ENCODE data around the gene DNALI1. TPM values are rescaled to one million over a fixed set of nuclear protein-coding genes. Genes with fewer than 3 reads are reported as not detected.
"Not testable (repeated sequence)": the region's sequence is repeated elsewhere in the genome, so short reads cannot be mapped to it uniquely, and the experiment has no call there.

The DNALI1 gene
- polyA plus RNA-seq, 1 donor from 2014 or later: not detected

DNA sequence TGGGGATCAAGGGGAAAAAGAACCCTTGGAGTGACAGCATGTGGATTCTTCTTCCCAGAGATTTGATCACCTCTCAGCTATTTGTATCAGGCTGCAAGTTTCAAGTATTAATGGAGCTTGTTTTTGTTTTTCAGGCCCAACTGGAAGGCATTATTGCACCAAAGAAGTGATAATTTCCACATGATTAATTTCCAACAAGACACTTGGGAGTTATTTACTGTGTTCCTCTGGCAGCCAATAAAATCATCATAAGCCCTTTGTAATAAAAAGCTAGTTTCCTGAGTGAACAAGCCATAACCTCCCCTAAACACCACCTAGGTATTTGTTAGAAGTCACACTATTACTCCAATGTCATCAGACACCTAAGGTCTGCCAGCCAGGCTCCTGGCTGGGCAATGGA is 8.2 kb downstream of the DNALI1 start:
- peaks cover 4% of the 10 kb centered on the region for H3K36me3 Mint-ChIP-seq
- H3K4me3 Mint-ChIP-seq: no peak overlapping the region
- no peak overlapping the region for H3K27ac Mint-ChIP-seq
- no peaks in the 10 kb centered on the region for H3K4me1 Mint-ChIP-seq
- H3K27me3 Mint-ChIP-seq: no peaks in the 10 kb centered on the region
- no peaks in the 10 kb centered on the region for H3K9me3 Mint-ChIP-seq

DNA sequence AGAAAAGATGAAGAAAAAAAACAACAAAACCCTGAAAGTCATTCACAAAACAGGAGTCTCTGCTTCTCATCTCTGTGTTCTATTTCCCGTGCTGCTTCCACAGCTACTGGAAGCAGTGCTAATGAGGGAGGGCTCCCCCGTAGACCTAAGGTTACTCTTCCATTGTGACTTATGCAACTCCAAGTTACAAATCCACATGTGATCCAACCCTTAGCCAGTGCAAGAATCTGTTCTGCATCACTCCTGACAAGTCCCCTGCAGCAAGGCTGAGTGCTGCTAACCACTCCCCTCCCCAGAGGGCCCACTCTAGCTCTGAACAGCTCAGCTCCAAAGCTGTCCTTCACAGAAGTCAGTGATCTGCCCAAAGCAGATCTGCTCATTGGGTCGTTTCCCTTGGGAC is 10.3 kb downstream of the DNALI1 start:
- no peak overlapping the region for H3K4me3 Mint-ChIP-seq
- H3K27me3 Mint-ChIP-seq: no peaks in the 10 kb centered on the region
- peaks cover 5% of the 10 kb centered on the region for H3K36me3 Mint-ChIP-seq
- no peak overlapping the region for H3K27ac Mint-ChIP-seq
- no peaks in the 10 kb centered on the region for H3K4me1 Mint-ChIP-seq
- H3K9me3 Mint-ChIP-seq: no peaks in the 10 kb centered on the region

DNA sequence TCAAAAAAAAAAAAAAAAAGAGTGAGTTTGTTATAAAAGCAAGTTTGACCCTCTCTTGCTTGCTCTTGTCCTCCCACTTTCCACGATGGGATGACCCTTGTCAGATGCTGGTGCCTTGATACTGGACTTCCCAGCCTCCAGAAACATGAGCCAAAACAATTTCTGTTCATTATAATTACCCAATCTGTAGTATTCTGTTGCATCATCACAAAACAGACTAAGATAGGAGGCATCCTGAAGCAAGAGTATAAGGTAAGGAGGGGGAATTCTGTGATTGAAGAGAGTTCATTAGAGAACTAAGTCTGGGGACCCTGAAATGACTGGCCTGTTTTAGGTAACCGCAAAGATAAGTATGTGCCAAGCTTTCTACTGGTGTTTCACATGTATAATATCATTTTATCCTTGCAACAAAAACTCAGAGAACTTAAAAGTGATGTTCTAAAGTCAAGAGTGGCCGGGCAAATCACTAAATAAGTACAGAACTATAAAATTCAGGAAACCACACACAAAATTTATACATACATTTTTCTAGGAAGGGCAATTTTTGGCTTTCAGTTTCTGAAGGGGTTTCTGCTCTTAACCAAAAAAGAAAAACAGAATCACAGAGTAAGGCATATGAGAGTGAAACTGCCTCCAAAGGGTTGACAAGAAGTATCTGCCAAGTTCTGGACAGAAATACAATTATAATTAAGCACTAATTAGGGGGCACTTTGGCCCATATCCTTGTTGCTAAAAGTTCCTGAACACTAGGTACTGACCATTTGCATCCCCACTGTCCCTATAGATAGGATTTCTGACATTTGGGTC is 14.0 kb downstream of the DNALI1 start:
- Mint-ChIP-seq H3K36me3 (peaks cover 10% of the 10 kb centered on the region), H3K27ac (peak overlapping the region in 1 of 3 donors; percentile 64), H3K4me3 (peak overlapping the region in 2 of 4 donors; percentile 4 to 8), H3K27me3 (no peaks in the 10 kb centered on the region), H3K4me1 (no peaks in the 10 kb centered on the region), H3K9me3 (no peaks in the 10 kb centered on the region)

DNA sequence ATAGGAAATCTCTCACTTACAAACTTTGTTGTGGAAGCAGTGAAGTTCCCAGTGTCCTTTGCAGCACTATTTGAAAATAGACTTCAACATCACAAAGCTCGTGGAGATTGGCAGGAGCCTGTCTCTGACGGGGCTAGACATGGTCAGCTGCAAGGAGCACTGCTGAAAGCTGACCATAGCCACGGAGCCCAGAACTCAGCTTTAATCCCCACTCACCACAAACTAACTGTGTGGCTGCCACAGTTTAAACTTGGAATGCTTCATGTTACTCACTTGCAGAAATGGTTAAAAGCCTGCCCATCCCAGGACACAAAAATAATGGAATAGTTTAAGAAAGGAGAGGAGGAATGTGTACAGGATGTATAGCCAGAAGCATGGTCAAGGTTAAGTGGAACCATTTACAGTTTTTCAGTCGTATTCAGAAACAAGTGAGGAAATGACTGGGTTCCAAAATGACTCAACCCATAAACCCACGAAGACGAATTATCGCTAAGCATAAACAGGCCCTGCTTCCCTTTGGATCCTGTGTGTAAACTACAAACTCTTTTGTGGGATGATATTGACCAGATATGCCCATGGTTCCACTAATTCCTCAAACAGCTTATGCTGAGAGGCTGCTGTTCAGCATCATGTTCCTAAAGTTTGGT is 18.2 kb downstream of the DNALI1 start:
- Mint-ChIP-seq H3K9me3 (no peaks in the 10 kb centered on the region), H3K4me1 (no peaks in the 10 kb centered on the region), H3K36me3 (peaks cover 11% of the 10 kb centered on the region), H3K4me3 (no peak overlapping the region), H3K27me3 (no peaks in the 10 kb centered on the region), H3K27ac (peak overlapping the region in 1 of 3 donors; percentile 80)

DNA sequence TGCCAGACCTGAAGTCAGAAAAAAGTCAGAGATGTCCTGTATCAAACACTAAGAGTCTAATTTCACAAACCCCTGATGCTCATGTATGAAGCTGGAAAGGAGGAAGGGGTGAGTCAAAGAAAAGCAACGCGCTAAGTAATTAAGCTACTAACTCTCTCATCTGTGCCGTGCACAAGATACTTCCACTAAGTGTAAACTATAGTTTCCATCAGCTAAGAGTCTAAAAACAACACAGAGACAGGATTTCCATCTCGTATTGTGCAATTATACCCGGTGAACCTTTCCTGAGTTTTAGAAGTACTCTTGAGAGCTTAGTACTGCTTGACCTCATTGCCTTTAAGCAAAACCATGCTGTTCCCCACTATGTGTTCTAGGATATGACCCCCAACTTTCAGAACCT is 19.0 kb downstream of the DNALI1 start:
- no peaks in the 10 kb centered on the region for H3K4me1 Mint-ChIP-seq
- no peaks in the 10 kb centered on the region for H3K27me3 Mint-ChIP-seq
- peaks cover 10% of the 10 kb centered on the region for H3K36me3 Mint-ChIP-seq
- H3K4me3 Mint-ChIP-seq: no peak overlapping the region
- H3K27ac Mint-ChIP-seq: no peak overlapping the region
- H3K9me3 Mint-ChIP-seq: no peaks in the 10 kb centered on the region

DNA sequence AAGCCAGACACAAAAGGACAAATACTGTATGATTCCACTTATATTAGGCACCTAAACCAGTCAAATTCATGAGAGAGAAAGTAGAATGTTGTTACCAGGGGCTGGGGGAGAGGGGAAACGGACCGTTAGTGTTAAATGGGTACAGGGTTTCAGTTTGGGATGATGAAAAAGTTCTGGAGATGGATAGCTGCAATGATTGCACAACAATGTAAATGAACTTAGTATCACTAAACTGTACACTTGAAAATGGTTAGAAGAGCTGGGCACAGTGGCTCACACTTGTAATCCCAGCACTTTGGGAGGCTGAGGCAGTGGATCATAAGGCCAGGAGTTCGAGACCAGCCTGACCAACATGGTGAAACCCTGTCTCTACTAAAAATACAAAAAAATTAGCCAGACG is 27.8 kb downstream of the DNALI1 start:
- not testable (repeated sequence) for H3K27ac Mint-ChIP-seq, H3K36me3 Mint-ChIP-seq, H3K9me3 Mint-ChIP-seq, H3K4me1 Mint-ChIP-seq, H3K4me3 Mint-ChIP-seq, H3K27me3 Mint-ChIP-seq

DNA sequence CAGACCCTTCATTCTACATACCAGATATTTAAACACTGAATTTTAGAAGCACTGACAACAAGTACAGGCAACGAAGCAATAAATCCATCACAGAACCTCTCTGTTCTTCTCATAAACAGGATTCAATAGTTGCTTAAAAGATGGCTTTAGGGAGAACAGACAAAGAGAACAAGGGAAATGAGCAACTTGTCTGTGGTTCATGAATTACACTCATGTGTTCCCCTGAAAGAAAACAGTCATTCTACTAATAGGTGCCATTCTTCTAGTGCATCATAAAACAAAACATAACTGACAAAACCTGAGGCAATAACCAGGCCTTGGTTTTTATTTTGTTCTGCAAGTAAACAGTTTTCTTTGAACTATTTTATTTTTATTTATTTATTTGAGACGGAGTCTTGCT is 32.2 kb downstream of the DNALI1 start:
- Mint-ChIP-seq H3K4me1 (peaks cover 2 to 4% (median 2%) of the 10 kb centered on the region in 3 donors), H3K36me3 (no peaks in the 10 kb centered on the region), H3K27ac (no peak overlapping the region), H3K27me3 (no peaks in the 10 kb centered on the region), H3K9me3 (no peaks in the 10 kb centered on the region), H3K4me3 (no peak overlapping the region)

DNA sequence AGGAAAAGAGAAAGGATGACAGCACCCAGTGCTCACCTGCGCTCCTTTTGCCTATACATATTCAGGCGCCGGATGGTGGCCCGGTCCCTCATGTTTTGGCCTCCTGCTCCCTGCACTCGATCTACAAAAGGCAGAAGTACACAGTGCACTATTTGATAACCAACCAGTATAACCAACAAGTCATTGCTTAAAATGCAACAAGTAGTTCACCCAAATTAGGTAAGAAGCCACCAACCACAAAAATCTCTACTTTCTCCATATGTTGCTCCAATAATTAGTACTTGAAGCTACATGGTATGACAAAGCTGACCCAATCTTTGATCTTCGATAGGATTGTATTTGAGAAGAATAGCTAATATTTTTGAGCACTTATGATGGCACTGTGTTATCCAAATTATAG is 37.0 kb downstream of the DNALI1 start:
- H3K36me3 Mint-ChIP-seq: peaks cover 2% of the 10 kb centered on the region
- peak overlapping the region in 3 of 4 donors; percentile 18 to 67 (median 52) for H3K4me3 Mint-ChIP-seq
- no peaks in the 10 kb centered on the region for H3K27me3 Mint-ChIP-seq
- peak overlapping the region in 2 of 3 donors; percentile 19 to 20 for H3K27ac Mint-ChIP-seq
- no peaks in the 10 kb centered on the region for H3K9me3 Mint-ChIP-seq
- peaks cover 14 to 22% (median 22%) of the 10 kb centered on the region in 3 donors for H3K4me1 Mint-ChIP-seq

DNA sequence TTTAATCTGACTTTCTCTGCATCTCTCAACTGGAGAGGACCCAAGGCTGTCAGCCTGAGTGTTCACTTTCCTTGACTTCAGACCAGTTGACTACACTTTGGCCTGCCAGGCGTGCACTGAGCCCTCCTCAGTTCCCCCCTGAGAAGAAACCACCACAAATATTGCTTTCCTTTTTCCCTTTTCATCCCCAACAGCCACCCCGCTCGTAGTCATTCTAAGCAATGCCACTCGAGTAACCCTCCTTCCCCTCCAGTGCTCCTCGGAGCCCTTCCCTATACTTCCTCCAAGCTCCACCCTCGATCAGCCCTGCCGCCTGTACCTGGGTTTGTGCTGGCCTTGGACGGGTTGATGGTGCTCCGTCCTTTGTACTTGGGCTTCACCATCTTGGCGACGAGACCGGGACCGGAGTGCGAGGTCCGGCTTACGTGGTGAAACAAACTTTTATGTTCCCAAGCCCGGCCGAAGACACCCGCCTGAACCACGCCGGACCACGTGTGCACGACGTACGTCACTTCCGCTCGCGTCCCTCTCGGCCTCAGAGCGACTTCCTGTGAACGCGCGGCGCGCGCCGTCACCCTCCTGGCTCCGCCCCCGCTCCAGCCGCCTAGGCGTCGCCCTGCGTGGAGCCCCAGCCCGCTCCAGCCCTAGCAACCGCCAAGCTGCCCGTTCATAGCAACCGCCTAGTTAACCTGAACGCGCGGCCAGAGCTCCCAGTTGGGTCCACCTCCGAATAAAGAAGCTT is 38.9 kb downstream of the DNALI1 start, which contains the start of gene GNL2:
Gene GNL2 (minus strand): TSS at position 498 of the 742 bp plus-strand sequence. CDS start 115 bp downstream, at position 383.
- Mint-ChIP-seq H3K36me3 (peaks cover 2% of the 10 kb centered on the region), H3K4me3 (peak within 1 kb of the TSS; percentile 95 to 100 (median 100)), H3K4me1 (peaks cover 14 to 22% (median 22%) of the 10 kb centered on the region in 3 donors), H3K27me3 (no peaks in the 10 kb centered on the region), H3K27ac (peak within 1 kb of the TSS; percentile 93 to 99 (median 99)), H3K9me3 (no peaks in the 10 kb centered on the region)

DNA sequence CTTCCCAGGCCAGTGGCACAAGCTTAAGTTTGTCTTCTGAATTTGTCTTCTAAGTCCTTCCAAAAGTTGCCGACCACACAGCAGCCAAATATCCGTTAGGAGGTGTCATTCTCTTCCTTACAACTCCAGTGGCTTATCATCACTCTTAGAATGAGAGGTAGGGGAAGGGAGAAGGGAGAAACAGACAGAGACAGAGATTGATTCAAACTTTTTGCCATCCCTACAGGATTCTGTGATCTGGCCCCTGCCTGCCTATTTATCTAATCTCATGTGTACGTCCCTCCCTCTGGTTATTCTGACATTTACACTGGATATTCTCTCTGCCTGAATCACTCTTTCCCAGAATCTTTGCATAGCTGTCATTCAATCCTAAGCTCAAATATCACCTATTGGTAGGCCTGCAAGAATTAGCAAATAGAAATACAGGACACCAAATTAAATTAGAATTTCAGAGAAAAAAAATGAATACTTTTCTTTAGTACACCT is 39.5 kb downstream of the DNALI1 start:
- H3K27ac Mint-ChIP-seq: peak overlapping the region; percentile 93 to 99 (median 99)
- H3K9me3 Mint-ChIP-seq: no peaks in the 10 kb centered on the region
- peak overlapping the region; percentile 95 to 100 (median 100) for H3K4me3 Mint-ChIP-seq
- H3K4me1 Mint-ChIP-seq: peaks cover 14 to 22% (median 18%) of the 10 kb centered on the region in 3 donors
- peaks cover 2% of the 10 kb centered on the region for H3K36me3 Mint-ChIP-seq
- no peaks in the 10 kb centered on the region for H3K27me3 Mint-ChIP-seq

DNA sequence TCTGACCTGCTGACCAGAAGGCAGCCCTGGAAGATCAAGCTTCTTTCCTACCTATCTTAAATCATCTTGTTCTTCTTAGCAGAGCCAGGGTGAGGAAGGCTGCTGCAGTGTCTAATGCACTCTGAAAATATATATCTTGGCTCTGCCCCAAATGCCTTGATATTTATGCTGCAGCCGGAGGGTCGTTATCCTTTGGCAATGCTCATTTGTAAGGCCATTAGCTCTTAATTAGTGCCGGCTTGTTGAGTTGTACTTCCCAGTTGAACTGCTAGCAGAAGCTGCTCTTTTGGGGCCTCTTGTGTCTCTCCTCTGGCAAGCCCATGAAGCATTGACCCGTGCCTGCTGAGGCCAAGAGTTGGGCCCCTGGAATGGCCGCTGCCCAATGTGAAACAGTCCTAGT is 43.2 kb downstream of the DNALI1 start:
- Mint-ChIP-seq H3K9me3 (no peaks in the 10 kb centered on the region), H3K27ac (no peak overlapping the region), H3K36me3 (peaks cover 2% of the 10 kb centered on the region), H3K4me3 (no peak overlapping the region), H3K27me3 (peaks cover 4% of the 10 kb centered on the region), H3K4me1 (peaks cover 12 to 18% (median 18%) of the 10 kb centered on the region in 3 donors)

DNA sequence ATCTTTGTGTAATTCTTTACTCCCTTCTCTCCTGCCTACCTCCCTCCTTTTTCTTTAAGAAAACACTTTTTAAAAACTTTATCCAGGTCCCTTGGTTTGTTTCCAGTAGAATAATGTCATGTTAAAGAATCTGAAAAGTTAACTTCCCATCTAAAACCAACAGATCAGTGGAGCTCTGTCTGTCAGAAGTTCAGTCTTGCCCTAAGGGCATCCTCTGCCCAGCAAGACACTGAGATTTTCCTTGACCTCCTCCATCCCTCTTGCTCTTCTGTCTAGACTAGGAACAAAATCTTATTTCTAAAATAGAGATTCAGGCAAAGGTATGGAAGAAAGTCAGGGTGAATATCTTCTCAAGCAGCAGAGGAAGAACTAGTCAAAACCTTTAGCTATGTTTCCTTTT is 44.7 kb downstream of the DNALI1 start:
- peak overlapping the region in 1 of 4 donors; percentile 58 for H3K4me3 Mint-ChIP-seq
- peak overlapping the region in 2 of 3 donors; percentile 22 to 35 for H3K27ac Mint-ChIP-seq
- H3K9me3 Mint-ChIP-seq: no peaks in the 10 kb centered on the region
- peaks cover 5% of the 10 kb centered on the region for H3K27me3 Mint-ChIP-seq
- H3K36me3 Mint-ChIP-seq: no peaks in the 10 kb centered on the region
- peaks cover 0 to 5% (median 4%) of the 10 kb centered on the region in 3 donors for H3K4me1 Mint-ChIP-seq

DNA sequence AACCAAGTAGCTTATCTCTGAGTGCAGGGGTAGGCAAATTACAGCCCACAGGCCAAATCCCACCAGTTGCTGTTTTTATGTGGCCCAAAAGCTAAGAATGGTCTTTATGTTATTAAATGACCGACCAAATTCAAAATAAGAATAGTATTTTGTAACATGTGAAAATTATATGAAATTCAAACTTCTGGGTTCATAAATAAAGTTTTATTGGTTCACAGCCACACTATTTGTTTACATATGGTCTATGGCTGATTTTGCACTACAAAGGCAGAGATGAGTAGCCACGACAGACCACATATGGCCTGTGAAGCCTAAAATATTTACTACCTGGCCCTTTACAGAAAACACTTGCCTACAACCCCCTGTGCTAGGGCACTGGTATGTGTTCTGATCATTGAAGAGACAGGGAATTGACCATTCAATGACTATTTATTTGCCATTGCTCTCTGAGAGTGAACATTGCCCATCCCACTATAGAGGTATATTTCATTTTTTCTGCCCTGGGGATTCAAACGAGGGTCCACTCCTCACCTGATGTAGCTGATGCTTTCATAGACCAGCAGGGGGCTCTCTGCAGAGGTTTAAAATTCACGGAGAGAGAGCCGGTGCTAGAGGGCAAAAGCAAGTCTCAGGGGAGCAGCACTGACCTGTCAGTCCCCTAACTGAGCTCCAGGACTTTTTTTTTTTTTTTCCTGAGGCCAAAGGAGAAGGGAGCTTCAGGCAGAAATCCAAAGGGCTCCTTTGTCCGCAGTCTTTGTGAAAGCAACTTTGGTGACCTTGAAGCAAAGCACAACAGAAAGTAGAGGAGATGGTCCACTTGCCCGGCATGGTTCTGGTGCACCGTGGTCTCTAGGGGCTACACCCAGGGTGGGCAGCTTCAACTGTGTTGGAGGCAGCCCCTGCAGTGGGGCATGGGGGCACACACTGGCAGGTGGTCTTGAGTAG is 46.3 kb downstream of the DNALI1 start:
- no peaks in the 10 kb centered on the region for H3K9me3 Mint-ChIP-seq
- peaks cover 0 to 5% (median 4%) of the 10 kb centered on the region in 3 donors for H3K4me1 Mint-ChIP-seq
- H3K27me3 Mint-ChIP-seq: peaks cover 5% of the 10 kb centered on the region
- H3K27ac Mint-ChIP-seq: no peak overlapping the region
- H3K4me3 Mint-ChIP-seq: peak overlapping the region in 2 of 4 donors; percentile 60 to 65
- no peaks in the 10 kb centered on the region for H3K36me3 Mint-ChIP-seq

DNA sequence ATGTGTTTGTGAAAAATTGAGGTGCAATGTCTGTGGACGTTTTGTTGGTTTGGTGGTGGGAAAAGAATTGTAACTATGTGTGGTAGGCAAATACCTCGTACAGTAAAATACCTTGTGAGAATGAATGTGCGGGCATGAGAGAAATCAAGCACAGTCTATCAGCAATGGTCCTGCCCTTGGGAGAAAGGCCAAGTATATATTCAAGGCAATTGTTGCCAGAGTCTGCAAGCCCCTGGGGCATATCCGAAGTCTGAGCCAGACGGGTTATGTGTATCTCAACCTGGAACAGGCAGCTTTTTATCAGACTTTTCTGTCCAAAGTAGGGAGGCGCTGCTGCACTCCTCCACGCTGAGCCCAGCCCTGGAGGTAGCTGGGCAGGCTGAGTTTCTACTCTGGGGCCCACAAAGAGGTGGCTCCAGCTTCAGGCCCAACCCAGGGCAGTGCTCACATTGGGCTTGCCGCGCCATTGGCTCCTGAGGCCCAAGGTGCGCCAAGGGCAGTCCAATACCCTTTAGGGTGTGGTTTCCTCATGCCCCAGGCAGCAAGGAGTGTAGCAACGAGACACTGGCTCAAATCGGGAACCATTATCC is 48.4 kb downstream of the DNALI1 start:
- no peaks in the 10 kb centered on the region for H3K9me3 Mint-ChIP-seq
- H3K27ac Mint-ChIP-seq: peak overlapping the region in 1 of 3 donors; percentile 36
- H3K4me1 Mint-ChIP-seq: peaks cover 0 to 5% (median 4%) of the 10 kb centered on the region in 3 donors
- H3K4me3 Mint-ChIP-seq: no peak overlapping the region
- H3K36me3 Mint-ChIP-seq: no peaks in the 10 kb centered on the region
- peaks cover 5% of the 10 kb centered on the region for H3K27me3 Mint-ChIP-seq
